Transverse colon (tissue), 4 donors: Measurements from ENCODE around the gene SLC22A3.
"Not testable (repeated sequence)": the region's sequence is repeated elsewhere in the genome, so short reads cannot be mapped to it uniquely, and the experiment has no call there.

Experiments used
- CTCF ChIP-seq, 5 experiments: fragments of 200-600 bp in 3 of 5; fragments of 450-650 bp in 2 of 5; sonication (generic) in 3 of 5; IDR thresholded peaks; 1 replicate in 2 of 5; 2 replicates in 3 of 5; pipeline ENCODE4 v1.5.1; 2016 to 2017; ENCODE audit warnings: antibody characterized with exemption in 5 of 5, inconsistent platforms in 3 of 5, mild to moderate bottlenecking in 2 of 5, moderate library complexity in 1 of 5
- EP300 ChIP-seq: sonication (generic); formaldehyde crosslinking; IDR thresholded peaks from one replicate; pipeline ENCODE4 v1.6.1; 2017; ENCODE audit warnings: antibody characterized with exemption, low read depth
- POLR2A ChIP-seq: fragments of 450-650 bp; IDR thresholded peaks from one replicate; pipeline ENCODE4 v1.6.1; 2016; ENCODE audit warnings: antibody characterized with exemption, mild to moderate bottlenecking, moderate library complexity
- POLR2AphosphoS5 ChIP-seq, 3 donors: sonication (generic); formaldehyde crosslinking; IDR thresholded peaks; one replicate each; pipeline ENCODE4 v1.6.1; 2016; ENCODE audit warnings: antibody characterized with exemption in 3 of 3

- TF ChIP-seq CTCF (IDR thresholded peaks at IDR 0.05); POLR2A; EP300; POLR2AphosphoS5 (IDR thresholded peaks at IDR 0.05): not testable (repeated sequence)
Measured at GRCh38 chr6:160302431-160303082, 45.6 kb upstream of the SLC22A3 start.
